BLaER1 treated with 17β-estradiol and CSF1 and Interleukin-3, amounts not matched to agents 10 nM and 100 nM (cell line): Measurements from ENCODE around the gene DLG2.

Experiments used
- H3K27ac ChIP-seq, 11 experiments: shearing (Covaris generic); formaldehyde crosslinking; 2 replicates each; pipeline ENCODE4 v1.8.1; 2022
- H3K27me3 ChIP-seq, 11 experiments: shearing (Covaris generic); formaldehyde crosslinking; 2 replicates each; pipeline ENCODE4 v1.8.1; 2022
- H3K36me3 ChIP-seq, 11 experiments: shearing (Covaris generic); formaldehyde crosslinking; 2 replicates each; pipeline ENCODE4 v1.8.1; 2022
- H3K4me1 ChIP-seq, 10 experiments: shearing (Covaris generic); formaldehyde crosslinking; 2 replicates each; pipeline ENCODE4 v1.8.1; 2022
- H3K4me2 ChIP-seq, 11 experiments: shearing (Covaris generic); formaldehyde crosslinking; 2 replicates each; pipeline ENCODE4 v1.8.1; 2022
- H3K4me3 ChIP-seq, 10 experiments: shearing (Covaris generic); formaldehyde crosslinking; 2 replicates each; pipeline ENCODE4 v1.8.1; 2022
- H3K9ac ChIP-seq, 11 experiments: shearing (Covaris generic); formaldehyde crosslinking; 2 replicates each; pipeline ENCODE4 v1.8.1; 2022
- H3K9me3 ChIP-seq, 11 experiments: shearing (Covaris generic); formaldehyde crosslinking; replicated peaks in 1 of 11; 2 replicates each; pipeline ENCODE4 v1.8.1; 2022
- H4K20me1 ChIP-seq, 11 experiments: shearing (Covaris generic); formaldehyde crosslinking; 2 replicates each; pipeline ENCODE4 v1.8.1; 2022
- Cebpa-rat ChIP-seq, 11 experiments: shearing (Covaris generic); IDR thresholded peaks; 2 replicates each; pipeline ENCODE4 v1.8.1; 2022

DLG2 gene

GRCh38 chr11:83574519-83574918 is 2052.6 kb downstream of the DLG2 start:
- Histone ChIP-seq H3K9me3 (no peaks in the 10 kb centered on the region), H3K4me1 (no peaks in the 10 kb centered on the region), H4K20me1 (no peaks in the 10 kb centered on the region), H3K4me3 (no peak overlapping the region), H3K4me2 (no peak overlapping the region), H3K27ac (no peak overlapping the region), H3K27me3 (no peaks in the 10 kb centered on the region), H3K9ac (no peak overlapping the region), H3K36me3 (no peaks in the 10 kb centered on the region)
- TF ChIP-seq Cebpa-rat (IDR thresholded peaks at IDR 0.05) = no peak

GRCh38 chr11:83572581-83573496 is 2054.3 kb downstream of the DLG2 start:
- H3K9ac ChIP-seq = no peak overlapping the region
- H3K27me3 ChIP-seq = no peaks in the 10 kb centered on the region
- H4K20me1 ChIP-seq = no peaks in the 10 kb centered on the region
- H3K4me3 ChIP-seq = no peak overlapping the region
- peaks cover 0 to 1% (median 0%) of the 10 kb centered on the region in 10 experiments; a peak in 3 of 20 replicates for H3K4me1 ChIP-seq
- no peaks in the 10 kb centered on the region for H3K9me3 ChIP-seq
- H3K4me2 ChIP-seq = no peak overlapping the region
- no peaks in the 10 kb centered on the region for H3K36me3 ChIP-seq
- H3K27ac ChIP-seq = no peak overlapping the region
- TF ChIP-seq Cebpa-rat (IDR thresholded peaks at IDR 0.05) = no peak

- no peaks in the 10 kb centered on the region for H3K27me3 ChIP-seq
- H3K9me3 ChIP-seq = no peaks in the 10 kb centered on the region
- no peak overlapping the region for H3K4me2 ChIP-seq
- H3K27ac ChIP-seq = no peak overlapping the region
- no peak for TF ChIP-seq Cebpa-rat (IDR thresholded peaks at IDR 0.05)
- no peaks in the 10 kb centered on the region for H3K36me3 ChIP-seq
- H3K4me1 ChIP-seq = peaks cover 0 to 17% (median 10%) of the 10 kb centered on the region in 10 experiments; a peak in 10 of 20 replicates
- no peaks in the 10 kb centered on the region for H4K20me1 ChIP-seq
- no peak overlapping the region for H3K9ac ChIP-seq
- no peak overlapping the region for H3K4me3 ChIP-seq
These were observed 2055.8 kb downstream of the DLG2 start for GRCh38 chr11:83571302-83571701.

- Histone ChIP-seq H3K27me3 (no peaks in the 10 kb centered on the region), H3K9ac (no peak overlapping the region), H4K20me1 (no peaks in the 10 kb centered on the region), H3K4me2 (no peak overlapping the region), H3K9me3 (no peaks in the 10 kb centered on the region), H3K36me3 (no peaks in the 10 kb centered on the region), H3K4me3 (no peak overlapping the region), H3K4me1 (peaks cover 0 to 19% (median 10%) of the 10 kb centered on the region in 10 experiments; a peak in 10 of 20 replicates), H3K27ac (no peak overlapping the region)
- TF ChIP-seq Cebpa-rat (IDR thresholded peaks at IDR 0.05) = no peak
These were observed 2057.9 kb downstream of the DLG2 start for GRCh38 chr11:83569134-83569805.

GRCh38 chr11:83568516-83568915 is 2058.6 kb downstream of the DLG2 start:
- H3K9me3 ChIP-seq = no peaks in the 10 kb centered on the region
- H3K4me1 ChIP-seq = peaks cover 0 to 19% (median 10%) of the 10 kb centered on the region in 10 experiments; a peak in 10 of 20 replicates
- no peak overlapping the region for H3K27ac ChIP-seq
- no peak overlapping the region for H3K9ac ChIP-seq
- H3K36me3 ChIP-seq = no peaks in the 10 kb centered on the region
- TF ChIP-seq Cebpa-rat (IDR thresholded peaks at IDR 0.05) = no peak
- H3K4me2 ChIP-seq = no peak overlapping the region
- H3K27me3 ChIP-seq = no peaks in the 10 kb centered on the region
- H4K20me1 ChIP-seq = no peaks in the 10 kb centered on the region
- H3K4me3 ChIP-seq = no peak overlapping the region

- no peak overlapping the region for H3K4me3 ChIP-seq
- peak overlapping the region in 6 of 11 experiments; percentile 15 to 66 (median 48); a peak in 8 of 22 replicates for H3K4me2 ChIP-seq
- peaks cover 0 to 19% (median 10%) of the 10 kb centered on the region in 10 experiments; a peak in 10 of 20 replicates for H3K4me1 ChIP-seq
- H3K36me3 ChIP-seq = no peaks in the 10 kb centered on the region
- H3K27me3 ChIP-seq = no peaks in the 10 kb centered on the region
- TF ChIP-seq Cebpa-rat (IDR thresholded peaks at IDR 0.05) = no peak
- H4K20me1 ChIP-seq = no peaks in the 10 kb centered on the region
- no peaks in the 10 kb centered on the region for H3K9me3 ChIP-seq
- H3K27ac ChIP-seq = peak overlapping the region in 3 of 11 experiments; percentile 35 to 69 (median 53); a peak in 5 of 22 replicates
- H3K9ac ChIP-seq = no peak overlapping the region
These were observed 2060.2 kb downstream of the DLG2 start for GRCh38 chr11:83566950-83567349.

GRCh38 chr11:83564870-83565269 is 2062.3 kb downstream of the DLG2 start:
- H3K4me2 ChIP-seq = no peak overlapping the region
- H3K9ac ChIP-seq = no peak overlapping the region
- H3K27ac ChIP-seq = no peak overlapping the region
- H3K36me3 ChIP-seq = no peaks in the 10 kb centered on the region
- TF ChIP-seq Cebpa-rat (IDR thresholded peaks at IDR 0.05) = no peak
- H3K9me3 ChIP-seq = 0 out of 22 replicates have a peak, but pooled peaks cover 0 to 3% (median 0%) of the 10 kb centered on the region in 11 experiments
- H3K4me3 ChIP-seq = no peak overlapping the region
- no peaks in the 10 kb centered on the region for H3K27me3 ChIP-seq
- no peaks in the 10 kb centered on the region for H4K20me1 ChIP-seq
- peaks cover 0 to 19% (median 10%) of the 10 kb centered on the region in 10 experiments; a peak in 10 of 20 replicates for H3K4me1 ChIP-seq

- Histone ChIP-seq H3K27me3 (no peaks in the 10 kb centered on the region), H3K36me3 (no peaks in the 10 kb centered on the region), H4K20me1 (no peaks in the 10 kb centered on the region), H3K9me3 (0 out of 22 replicates have a peak, but pooled peaks cover 0 to 3% (median 0%) of the 10 kb centered on the region in 11 experiments), H3K27ac (no peak overlapping the region; a peak in 1 of 22 replicates), H3K4me1 (peaks cover 17 to 36% (median 30%) of the 10 kb centered on the region in 10 experiments; a peak in 19 of 20 replicates), H3K4me3 (no peak overlapping the region), H3K9ac (no peak overlapping the region), H3K4me2 (peak overlapping the region in 10 of 11 experiments; percentile 10 to 70 (median 58); a peak in 14 of 22 replicates)
- TF ChIP-seq Cebpa-rat (IDR thresholded peaks at IDR 0.05) = no peak
These were observed 2068.9 kb downstream of the DLG2 start for GRCh38 chr11:83558281-83558680.

GRCh38 chr11:83557653-83558052 is 2069.5 kb downstream of the DLG2 start:
- Histone ChIP-seq H3K9ac (no peak overlapping the region), H4K20me1 (no peaks in the 10 kb centered on the region), H3K36me3 (no peaks in the 10 kb centered on the region), H3K27ac (peak overlapping the region in 3 of 11 experiments; percentile 14 to 56 (median 29); a peak in 3 of 22 replicates), H3K27me3 (no peaks in the 10 kb centered on the region), H3K9me3 (0 out of 22 replicates have a peak, but pooled peaks cover 0 to 3% (median 0%) of the 10 kb centered on the region in 11 experiments), H3K4me1 (peaks cover 17 to 36% (median 30%) of the 10 kb centered on the region in 10 experiments; a peak in 19 of 20 replicates), H3K4me2 (peak overlapping the region in 10 of 11 experiments; percentile 26 to 70 (median 60); a peak in 21 of 22 replicates), H3K4me3 (no peak overlapping the region)
- no peak for TF ChIP-seq Cebpa-rat (IDR thresholded peaks at IDR 0.05)
